GM12891 (cell line): ENCODE results near the gene FAF2.

Experiments used
- POLR2A ChIP-seq: IDR thresholded peaks from 2 replicates; pipeline ENCODE4 v1.6.1; 2011; ENCODE audit warnings: low read depth, low read length, control low read depth
- POLR2AphosphoS5 ChIP-seq: IDR thresholded peaks from 2 replicates; pipeline ENCODE4 v1.6.1; 2011; ENCODE audit warnings: low read depth, low read length, control low read depth
- POU2F2 ChIP-seq: IDR thresholded peaks from 2 replicates; pipeline ENCODE4 v1.6.1; 2011; ENCODE audit warnings: low read depth, mild to moderate bottlenecking, control low read depth, low read length, moderate library complexity
- SPI1 ChIP-seq: IDR thresholded peaks from 2 replicates; pipeline ENCODE4 v1.6.1; 2011; ENCODE audit warnings: low read depth, low read length, control low read depth
- TAF1 ChIP-seq: IDR thresholded peaks from 2 replicates; pipeline ENCODE4 v1.6.1; 2011; ENCODE audit warnings: low read depth, low read length, control low read depth

GRCh38 chr5:176471098-176471497 lies 22.9 kb downstream of the FAF2 start:
- no peak for TF ChIP-seq POLR2A
- no peak for TF ChIP-seq TAF1
- TF ChIP-seq POU2F2, result no peak
- TF ChIP-seq POLR2AphosphoS5, result no peak
- TF ChIP-seq SPI1, result no peak
